GDM1 (cell line): Measurements from ENCODE around the gene PIP5K1C.
"Not testable (repeated sequence)": the region's sequence is repeated elsewhere in the genome, so short reads cannot be mapped to it uniquely, and the experiment has no call there.

Experiments used
- DNase-seq: peaks from one replicate; lab custom pipeline; 2025; lab: John Stamatoyannopoulos, UW

PIP5K1C gene

DNA sequence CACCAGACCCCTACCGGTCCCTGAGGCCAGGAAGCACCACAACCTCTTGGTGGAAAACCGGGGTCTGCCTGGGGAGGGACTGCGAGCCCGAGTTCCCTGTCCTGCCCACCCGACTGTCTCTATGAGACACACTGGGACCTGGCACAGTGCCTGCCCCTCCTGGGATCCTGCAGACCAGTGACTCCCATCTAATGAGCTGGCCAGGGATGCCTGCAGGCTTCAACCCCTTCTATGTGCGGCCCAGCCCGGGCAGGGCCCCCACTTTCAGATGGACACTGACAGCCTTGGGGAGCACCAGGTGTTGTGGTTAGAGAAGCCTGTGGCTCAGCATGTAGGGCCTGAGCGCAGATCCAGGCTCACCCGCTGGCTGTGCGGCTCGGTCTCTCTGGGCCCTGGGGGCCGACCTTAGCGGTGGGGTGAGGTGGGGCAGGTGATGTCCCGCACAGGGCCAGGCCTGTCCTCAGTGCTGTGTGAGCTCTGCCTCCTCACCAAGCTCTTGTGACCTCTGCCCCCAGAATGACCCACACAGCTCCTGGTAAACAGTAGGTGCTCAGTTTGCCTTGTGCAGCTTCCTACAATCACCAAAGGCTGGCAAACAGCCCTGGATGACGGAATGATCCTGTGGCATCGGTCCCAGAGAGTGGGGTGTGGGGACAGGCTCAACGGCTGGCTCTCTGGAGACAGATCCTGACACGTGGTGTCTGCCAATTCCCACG is 55.8 kb downstream of the PIP5K1C start:
- no peak for DNase-seq

DNA sequence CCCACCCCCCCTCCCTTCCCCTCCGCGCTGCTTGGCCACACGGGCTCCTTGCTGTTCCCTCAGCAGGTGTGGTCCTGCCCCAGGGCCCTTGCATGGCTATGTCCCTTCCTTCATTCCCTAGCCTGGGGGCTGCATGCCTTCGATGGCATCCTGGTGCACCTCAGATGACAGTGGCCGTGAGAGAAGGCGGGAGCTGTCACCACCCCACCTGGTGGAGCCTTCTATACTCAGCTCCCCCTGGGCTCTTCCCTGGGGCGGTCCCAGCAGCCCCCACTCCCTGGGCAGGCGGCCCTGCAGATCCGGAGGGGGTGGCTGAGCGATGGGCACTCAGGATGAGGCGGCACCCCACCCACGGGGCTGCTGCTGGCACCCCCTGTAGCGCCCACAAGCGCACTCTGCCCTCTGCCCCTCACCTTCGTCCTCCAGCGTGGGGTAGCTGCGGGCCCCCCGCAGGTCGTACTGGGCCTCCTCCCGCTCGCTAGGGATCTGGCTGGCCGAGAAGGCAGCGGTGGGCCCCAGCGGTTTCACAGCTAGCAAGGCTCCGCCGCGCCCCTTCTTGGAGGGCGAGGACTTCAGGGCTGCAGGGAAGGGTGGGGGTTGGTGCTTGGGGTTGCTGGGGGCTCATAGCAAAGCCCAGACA is 56.5 kb downstream of the PIP5K1C start:
- no peak for DNase-seq

DNA sequence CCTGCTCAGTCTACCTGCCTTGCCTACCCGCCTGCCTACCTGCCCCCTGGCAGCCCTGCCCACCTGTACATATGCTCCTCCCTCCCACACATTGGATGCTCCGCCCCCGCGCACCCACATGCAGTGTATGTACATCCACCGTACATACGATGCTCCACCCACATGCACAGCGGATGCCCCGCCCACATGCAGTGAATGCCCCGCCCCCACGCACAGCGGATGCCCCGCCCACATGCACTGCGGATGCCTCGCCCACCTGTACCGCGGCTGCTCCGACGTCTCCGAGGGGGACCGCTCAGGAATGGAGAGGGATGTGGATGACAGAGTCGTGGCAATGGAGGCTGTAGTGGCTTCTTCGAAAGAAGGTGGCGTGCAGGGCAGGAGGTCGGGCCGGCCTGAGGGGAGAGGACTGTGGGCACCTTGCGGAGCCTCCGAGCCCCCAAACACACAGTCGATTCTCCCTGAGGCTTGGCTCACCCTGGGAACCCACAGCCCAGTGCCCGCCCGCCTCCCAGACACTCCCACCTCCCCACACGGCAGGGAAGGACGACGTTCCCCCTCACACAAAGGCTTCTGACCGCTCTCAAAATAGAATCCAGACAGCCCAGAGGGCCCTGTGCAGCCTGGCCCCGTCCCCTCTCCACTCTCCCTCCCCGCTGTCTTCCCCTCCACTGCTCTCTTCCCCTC is 57.1 kb downstream of the PIP5K1C start:
- DNase-seq: no peak

DNA sequence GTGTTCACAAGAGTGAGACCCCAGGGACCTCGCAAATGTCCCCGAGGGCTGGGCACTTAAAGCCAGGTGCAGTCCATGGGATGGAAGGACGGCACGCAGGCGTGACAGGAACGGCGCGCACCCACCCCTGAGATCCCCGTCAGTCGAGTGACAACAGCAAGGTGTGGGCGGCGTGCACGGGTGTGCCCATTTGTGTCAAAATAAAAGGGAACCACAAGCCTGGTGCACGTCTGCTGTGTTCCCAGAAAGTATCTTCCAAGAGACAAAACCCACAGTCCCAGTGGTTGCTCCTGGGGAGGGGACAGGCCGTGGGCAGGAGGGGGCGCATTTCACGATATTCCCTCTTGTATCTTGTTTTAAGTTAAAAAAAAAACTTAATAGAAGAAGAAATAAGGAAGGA is 58.0 kb downstream of the PIP5K1C start:
- no peak for DNase-seq

DNA sequence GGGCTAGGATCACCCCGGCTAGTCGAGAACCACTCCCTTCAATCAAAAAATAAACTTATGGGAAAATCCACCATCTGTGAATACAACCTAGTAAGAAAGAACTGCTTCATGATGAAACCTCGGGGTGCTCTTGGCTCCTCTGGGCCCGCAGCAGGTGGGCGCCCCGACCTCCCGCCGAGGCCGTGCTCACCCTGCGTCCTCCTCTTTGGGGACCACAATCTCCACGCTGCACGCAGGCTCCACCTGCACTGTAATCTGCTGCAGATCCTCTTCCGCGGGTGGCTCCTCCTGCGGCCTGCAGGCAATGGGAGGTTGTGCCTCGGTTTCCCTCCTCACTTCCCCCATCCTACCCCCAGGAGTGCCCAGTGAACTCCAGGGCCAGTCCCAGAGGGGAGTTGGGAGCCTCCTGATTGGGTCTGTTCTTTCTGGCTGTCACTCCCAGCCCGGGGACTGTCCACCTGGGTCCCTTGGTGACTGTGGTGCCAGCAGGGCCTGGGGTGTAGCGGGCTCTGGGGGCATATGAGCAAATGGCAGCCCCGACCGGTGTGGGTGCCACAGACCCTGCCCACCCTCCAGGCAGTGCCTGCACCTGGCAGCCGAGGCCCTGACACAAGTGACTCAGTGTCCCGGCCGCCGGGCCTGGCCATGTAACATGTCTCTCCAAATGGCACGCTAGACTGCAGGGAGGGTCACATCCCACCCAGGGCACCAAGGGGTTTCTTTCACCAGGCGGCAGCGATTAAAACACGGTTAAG is 58.6 kb downstream of the PIP5K1C start:
- DNase-seq: no peak

DNA sequence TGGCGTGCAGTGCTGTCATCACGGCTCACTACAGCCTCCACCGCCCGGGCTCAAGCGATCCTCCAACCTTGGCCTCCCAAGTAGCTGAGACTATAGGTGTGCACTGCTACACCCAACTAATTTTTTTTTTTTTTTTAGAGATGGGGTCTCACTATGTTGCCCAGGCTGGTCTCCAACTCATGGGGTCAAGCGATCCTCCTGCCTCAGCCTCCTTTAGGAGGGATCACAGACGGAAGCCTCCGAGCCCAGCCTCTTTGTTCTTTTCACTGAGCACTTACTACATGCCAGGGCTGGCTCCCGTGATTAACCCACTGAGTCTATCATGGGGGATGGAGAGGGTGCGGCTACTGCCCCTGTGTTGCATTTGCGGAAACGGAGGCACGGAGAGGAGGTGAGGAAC is 60.8 kb downstream of the PIP5K1C start:
- no peak for DNase-seq

DNA sequence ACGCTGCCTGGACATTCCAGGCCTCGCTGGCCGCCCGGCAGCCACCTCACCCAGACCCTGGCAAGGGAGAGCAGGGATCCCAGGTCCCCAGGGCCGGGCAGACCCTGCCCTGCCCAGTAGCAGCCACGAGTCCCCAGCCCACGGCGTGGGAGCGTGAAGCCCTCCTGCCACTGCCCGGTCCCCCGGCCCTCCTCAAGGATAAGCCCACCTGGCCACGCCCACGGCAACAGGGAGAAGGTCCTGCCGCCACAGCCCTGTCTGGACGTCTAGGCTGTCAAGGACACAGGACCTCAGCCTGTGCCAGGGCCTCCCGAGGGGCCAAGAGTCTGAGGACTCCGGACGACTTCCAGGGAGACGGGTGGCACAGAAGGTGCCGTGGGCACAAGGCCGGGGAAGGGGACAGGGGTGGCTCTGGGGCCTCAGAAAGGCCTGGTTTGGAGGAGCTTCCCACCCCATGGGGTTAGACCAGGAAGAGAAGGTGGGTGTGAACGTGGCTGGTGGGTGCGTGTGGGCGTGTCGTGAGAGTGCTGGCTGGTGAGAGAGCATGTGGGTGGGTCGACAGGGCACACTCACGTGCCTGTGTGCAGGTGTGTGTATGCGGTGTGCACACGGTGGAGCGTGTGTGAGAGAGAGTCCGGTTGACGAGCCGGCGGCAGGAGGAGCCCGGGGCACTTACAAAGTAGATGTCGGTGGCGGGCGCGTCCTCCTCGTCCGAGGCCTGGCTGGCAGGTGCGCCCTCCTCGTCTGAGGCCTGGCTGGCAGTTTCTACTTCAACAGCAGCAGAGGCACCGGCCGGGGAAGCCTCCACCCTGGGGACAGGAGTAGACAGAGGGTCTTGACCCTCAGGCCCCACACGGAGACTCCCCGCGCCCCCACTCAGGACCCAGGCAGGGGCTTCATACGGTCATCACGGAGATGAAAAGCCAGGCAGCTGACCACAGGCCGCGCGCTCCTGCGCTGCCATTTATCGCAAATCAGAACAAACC is 61.8 kb downstream of the PIP5K1C start:
- DNase-seq: no peak

DNA sequence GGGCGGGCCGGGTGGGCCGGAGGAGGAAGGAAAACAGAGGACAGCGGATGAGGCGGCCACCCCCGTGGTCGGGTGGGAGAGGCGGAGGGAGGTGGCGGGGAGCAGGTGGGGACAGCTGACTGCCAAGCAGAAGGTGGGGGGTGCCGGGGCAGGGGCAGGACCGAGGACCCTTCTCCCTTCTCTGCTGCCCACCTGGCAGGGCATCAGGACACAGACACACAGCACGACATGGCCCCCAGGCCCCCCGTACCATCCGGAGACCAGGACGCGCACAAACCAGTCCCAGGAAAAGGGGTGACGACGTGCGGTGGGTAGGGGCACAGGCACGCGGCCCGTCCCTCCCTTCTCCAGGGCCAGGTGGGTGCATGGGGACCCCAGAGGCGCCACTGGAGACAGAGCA is 62.6 kb downstream of the PIP5K1C start:
- DNase-seq: no peak

DNA sequence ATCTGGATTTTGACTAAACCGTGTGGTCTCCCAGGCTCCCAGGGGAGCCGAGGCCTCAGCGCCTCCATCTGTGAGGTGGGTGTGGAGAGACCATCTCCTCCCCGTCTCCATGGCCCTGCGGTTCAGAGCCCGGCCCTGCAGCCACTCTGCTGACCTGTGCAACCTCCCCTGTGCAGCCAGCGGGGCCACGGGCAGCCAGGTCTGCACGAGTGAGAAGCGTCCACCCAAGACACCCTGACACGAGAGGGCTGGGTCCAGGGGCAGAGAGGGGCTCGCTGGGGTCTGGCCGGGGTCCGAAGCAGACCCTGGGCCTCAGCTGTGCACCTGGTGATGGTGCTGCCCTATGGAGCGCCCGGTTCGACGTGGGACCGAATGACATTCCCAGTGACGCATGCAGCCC is 63.3 kb downstream of the PIP5K1C start:
- DNase-seq: no peak

DNA sequence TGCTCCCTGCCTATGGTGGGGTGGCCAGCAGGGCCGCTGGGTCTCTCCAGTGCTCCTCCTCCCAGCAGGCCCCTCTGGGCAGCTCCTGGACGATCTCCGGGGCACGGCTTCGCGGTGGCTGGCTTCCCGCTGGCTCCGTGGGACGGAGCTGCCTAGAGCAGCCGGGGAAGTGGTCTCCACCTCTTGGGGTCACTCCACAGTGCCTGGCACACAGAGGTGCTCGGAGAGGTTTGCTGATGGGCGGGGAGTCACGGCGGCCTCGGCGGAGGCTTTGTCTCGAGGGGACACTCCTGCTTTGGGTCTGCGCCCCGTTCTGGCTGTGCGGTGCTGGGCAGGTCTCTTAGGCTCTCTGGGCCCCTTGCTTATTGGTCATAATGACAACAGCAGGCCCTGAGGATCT is 63.8 kb downstream of the PIP5K1C start:
- no peak for DNase-seq

DNA sequence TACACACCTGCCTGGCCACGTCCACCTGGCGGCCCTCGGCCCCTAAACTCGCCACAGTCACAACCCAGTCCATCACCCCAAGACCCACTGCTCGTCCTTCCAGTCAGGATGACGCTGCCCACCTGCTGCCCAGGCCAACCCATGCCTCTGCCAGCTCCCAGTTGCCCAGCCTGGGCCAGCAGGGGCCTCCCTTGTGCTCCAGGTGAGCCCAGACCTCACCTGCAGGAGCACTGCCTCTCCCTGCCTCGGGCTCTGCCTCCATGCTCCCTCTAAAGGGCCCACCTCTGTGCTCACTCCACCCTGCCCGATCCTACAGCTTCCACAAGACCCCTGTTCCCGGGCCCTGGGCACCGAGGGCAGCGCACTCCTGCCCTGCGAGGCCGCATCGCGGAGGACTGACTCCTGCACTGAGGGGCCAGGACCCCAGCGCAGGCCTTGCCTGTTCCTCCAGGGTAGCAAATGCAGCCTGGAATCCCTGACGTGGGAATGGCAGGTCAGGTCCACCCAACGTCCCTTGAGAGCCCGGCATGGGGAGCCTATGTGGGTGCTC is 65.7 kb downstream of the PIP5K1C start:
- DNase-seq: no peak

DNA sequence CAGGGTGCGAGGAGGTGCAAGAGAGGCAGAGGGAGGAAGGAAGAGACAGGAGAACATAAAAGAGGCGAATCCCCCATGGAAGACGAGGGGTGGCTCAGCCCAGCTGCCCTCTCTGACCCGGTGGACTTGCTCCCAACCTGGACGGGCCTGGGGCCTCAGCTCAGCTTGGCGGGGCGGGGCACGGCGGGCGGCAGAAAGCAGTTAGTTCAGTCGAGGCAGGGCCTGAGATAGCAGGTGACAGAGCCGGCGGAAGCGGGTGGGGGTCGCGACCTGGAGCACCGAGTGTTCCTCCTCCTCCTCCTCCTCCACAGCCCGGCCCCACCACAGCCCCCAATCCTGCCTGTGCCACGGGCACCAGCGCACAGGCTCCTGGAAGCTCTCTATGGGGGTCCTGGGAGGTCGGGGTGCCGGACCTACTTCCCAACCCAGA is 66.7 kb downstream of the PIP5K1C start:
- DNase-seq: no peak

DNA sequence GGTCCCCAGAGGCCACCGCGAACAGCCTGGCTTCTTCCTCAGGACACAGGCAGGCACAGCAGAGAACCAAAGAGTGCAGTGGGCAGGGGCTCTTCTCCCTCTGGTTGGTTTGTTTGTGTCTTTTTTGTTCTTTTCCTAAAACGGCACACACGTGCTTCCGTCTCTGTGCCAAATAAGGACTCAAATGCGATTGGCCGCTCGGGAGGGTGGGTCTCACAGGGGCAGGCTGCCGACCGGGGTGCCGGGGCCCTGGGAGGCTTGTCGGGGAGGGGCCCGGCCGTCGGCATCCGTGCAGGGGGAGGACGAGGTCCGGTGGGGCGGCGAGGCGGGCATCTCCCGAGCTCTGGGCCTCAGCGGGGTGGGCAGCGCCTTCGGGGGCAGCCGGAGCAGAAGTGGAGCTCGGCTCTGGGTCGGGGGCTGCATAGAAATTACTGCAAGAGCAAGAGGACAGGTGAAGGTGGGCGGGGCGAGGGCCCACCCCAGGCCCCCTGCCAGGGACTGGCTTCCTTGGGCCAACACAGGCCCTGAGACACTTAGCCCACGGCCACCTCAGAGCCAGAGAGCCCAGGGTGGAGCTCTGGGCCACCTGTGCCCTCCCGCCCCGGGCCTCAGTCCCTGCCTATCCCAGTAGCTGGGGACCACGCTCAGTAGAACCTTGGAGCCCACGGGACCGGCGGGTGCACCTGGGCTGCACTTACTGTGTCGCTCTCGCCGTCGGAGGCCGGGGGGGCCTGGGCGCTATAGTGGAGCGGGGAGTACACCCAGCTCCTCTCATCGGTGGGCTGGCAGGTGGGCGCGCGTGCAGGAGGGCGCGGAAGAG is 67.3 kb downstream of the PIP5K1C start:
- DNase-seq: no peak

DNA sequence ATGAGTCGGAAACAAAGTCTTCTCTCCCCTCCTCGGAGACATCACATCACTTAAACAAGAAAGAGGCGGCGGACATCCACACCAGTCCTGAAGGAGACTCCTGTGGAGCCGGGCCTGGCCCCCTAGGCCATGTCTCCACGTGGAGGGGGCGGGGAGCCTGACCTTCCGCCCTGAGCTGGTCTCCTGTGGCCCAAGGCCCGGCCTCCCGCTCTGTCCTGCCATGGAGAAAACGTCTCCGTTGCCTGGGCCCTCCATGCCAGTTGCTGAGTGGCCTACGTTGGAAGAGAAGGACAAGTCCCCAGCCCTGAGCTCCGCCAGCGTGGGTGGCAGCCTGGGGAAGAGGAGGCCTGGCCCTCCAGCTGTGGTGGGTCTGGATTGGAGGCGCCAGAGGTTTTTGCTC is 68.2 kb downstream of the PIP5K1C start:
- DNase-seq: no peak

DNA sequence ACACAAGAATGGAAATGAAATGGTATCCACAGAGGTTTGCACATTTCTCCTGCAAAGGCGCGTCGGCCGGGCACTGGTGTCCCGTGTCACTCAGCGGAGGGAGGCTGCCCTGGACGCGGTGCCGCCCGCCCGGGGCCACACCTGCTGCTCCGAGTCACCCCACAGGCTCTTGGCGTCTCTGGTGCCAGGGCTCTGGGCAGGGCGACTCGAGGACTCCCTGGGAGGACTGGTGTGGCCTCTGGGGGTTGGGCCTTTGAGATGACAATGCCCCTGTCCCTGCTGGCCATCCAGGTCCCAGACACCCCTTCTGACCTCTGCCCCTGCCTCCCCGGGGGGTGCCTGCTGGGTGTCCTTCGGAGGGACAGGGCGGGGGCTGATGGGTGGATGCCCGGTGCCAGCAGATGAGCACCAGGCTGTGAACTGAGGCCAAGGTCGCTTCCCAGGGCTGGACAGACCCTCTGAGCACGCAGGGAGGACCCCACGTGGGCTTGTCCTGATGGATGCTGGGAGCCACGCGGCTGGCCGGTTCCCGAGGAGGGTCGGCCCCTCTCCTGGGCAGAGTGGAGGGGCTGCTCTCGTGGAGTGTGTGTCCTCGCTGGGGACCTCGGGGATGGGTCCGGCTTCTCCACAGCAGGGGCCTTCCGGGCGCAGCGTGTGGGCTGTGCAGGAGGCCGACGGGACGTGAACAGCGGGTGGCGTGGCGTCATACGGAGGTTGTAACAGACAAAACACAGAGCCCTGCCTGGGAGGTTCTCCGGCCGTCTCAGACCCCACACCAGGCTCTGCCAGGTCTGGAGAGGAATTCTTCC is 69.0 kb downstream of the PIP5K1C start:
- no peak for DNase-seq

DNA sequence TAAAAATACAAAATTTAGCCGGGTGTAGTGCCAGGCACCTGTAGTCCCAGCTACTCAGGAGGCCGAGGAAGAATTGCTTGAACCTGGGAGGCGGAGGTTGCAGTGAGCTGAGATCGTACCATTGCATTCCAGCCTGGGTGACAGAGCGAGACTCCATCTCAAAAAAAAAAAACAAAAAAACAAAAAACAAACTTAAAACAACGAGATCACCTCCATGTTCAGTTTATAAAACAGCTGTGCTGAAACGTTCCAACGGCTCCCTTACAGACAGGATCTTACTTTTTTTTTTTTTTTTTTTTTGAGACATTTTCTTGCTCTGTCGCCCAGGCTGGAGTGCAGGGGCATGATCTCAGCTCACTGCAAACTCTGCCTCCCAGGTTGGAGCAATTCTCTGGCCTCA is 71.5 kb downstream of the PIP5K1C start:
- not testable (repeated sequence) for DNase-seq

DNA sequence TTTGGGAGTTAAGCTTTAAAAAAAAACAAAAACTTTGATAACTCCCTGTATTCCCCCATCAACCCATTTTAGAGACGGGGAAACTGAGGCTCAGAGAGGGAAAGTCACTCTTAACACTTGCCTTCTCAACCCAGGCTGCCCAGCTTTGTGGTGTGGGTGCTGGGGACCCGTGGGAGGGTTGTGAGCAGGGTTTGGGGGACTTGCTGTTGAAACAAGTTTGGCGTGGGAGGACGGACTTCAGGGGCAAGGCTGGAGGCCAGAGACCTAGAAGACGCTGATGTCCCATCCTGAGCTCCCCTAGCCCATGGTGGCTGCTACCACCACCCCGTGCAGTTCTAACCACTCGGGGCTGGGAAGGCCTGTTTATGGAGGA is 72.9 kb downstream of the PIP5K1C start:
- no peak for DNase-seq

DNA sequence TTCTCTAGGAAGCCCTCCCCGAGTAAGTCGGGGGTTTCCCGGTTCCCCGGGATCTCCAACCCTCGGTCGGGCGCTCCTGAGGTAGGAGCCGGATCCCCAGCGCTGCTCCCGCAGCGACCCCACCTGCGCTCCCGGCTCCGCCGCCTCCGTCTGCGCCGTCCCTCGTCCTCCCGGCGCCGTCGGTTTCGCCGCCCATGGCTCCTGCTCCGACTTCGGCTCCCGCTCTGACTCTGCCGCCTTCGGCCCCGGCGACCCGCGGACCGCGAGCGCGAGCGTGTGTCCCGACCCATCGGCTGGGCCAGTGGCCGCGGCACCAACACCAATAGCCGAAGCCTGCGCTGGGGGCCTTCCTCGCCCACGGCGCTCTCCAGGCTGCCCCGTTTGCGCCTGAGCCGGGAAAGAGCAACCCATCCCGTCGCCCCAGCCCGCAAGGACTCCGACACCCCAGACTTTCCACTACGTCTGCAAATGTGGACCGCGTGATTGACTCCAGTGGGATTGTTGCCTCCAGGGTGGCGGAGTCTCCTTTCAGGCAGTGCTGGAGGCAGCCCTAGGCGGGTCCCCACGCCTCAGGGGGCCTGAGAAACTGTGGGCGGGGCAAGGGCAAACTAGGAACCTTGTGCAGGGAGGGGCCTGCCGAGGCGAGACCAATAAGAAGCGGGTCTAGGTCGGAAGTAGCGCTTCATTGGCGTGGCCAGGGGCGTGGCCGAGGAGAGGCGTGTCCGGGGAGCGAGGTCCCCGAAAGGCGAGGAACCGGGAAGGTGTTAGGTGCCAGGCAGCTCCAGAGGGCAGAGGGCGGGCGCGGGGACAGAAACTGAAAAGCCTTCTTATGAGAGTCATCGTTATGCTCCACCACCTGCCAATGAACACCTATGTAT is 73.6 kb downstream of the PIP5K1C start, which contains the start of gene CACTIN:
Gene CACTIN (minus strand): TSS at position 318 of the 878 bp plus-strand sequence. CDS start 28 bp downstream, at position 290.
- DNase-seq: peak; percentile 98
